PC-3 (cell line): ENCODE measurements around the gene MYH7. TPM values are rescaled to one million over a fixed set of nuclear protein-coding genes. Genes with fewer than 3 reads are reported as not detected.

ENCODE experiments used
- ATAC-seq: fragments of 200-7000 bp; cut with Tn5 transposase; 2 replicates; pipeline ENCODE4 v1.9.1; 2020; ENCODE audit warnings: mild to moderate bottlenecking, moderate library complexity
- BruUV-seq: library from RNA; stranded (reverse); fragments of 400-500 nt; replicated peaks from 2 replicates; lab custom pipeline; 2021; lab: Mats Ljungman, UMichigan
- CTCF ChIA-PET: fragments of 300-600 bp; sonication (Branson Sonifier 250); formaldehyde crosslinking; loops from one replicate; lab custom pipeline; 2022; ENCODE audit warnings: antibody characterized with exemption; lab: Charles Lee
- POLR2A ChIA-PET: fragments of 300-600 bp; sonication (Branson Sonifier 250); formaldehyde crosslinking; loops from one replicate; lab custom pipeline; 2022; ENCODE audit warnings: antibody characterized with exemption; ENCODE audit not compliant: unreplicated experiment; lab: Charles Lee
- DNase-seq: peaks from one replicate; pipeline ENCODE4 v3.0.0-alpha.2; 2015
- H2AFZ ChIP-seq: fragments of 300-600 bp; sonication (generic); 2 replicates; pipeline ENCODE4 v1.6.0; 2016; ENCODE audit warnings: antibody characterized with exemption, low read length
- H3F3A ChIP-seq: fragments of 300-600 bp; sonication (generic); one replicate; pipeline ENCODE4 v1.6.0; 2017; ENCODE audit warnings: antibody characterized with exemption, low read length, control low read depth, mild to moderate bottlenecking; ENCODE audit not compliant: unreplicated experiment
- H3K27ac ChIP-seq: fragments of 300-600 bp; sonication (generic); 2 replicates; pipeline ENCODE4 v1.5.1; 2016; ENCODE audit warnings: mild to moderate bottlenecking, low read length
- H3K27me3 ChIP-seq: fragments of 300-600 bp; sonication (generic); 2 replicates; pipeline ENCODE4 v1.6.1; 2016; ENCODE audit warnings: low read length, mixed read lengths
- H3K36me3 ChIP-seq: fragments of 300-600 bp; sonication (generic); 2 replicates; pipeline ENCODE4 v1.6.1; 2016; ENCODE audit warnings: low read depth, mixed run types, low read length, mixed read lengths
- H3K4me1 ChIP-seq: fragments of 300-600 bp; sonication (generic); 2 replicates; pipeline ENCODE4 v1.5.1; 2016; ENCODE audit warnings: low read length; ENCODE audit not compliant: insufficient read depth
- H3K4me2 ChIP-seq: fragments of 300-600 bp; sonication (generic); 2 replicates; pipeline ENCODE4 v1.6.0; 2016; ENCODE audit warnings: low read length
- H3K4me3 ChIP-seq: fragments of 300-600 bp; sonication (generic); 2 replicates; pipeline ENCODE4 v1.5.1; 2016; ENCODE audit warnings: mild to moderate bottlenecking, low read length, mixed read lengths
- H3K79me2 ChIP-seq: fragments of 300-600 bp; sonication (generic); 2 replicates; pipeline ENCODE4 v1.6.1; 2017; ENCODE audit warnings: low read length, mixed read lengths
- H3K9ac ChIP-seq: fragments of 300-600 bp; sonication (generic); 2 replicates; pipeline ENCODE4 v1.6.0; 2016; ENCODE audit warnings: mild to moderate bottlenecking, low read length
- H3K9me2 ChIP-seq: fragments of 300-600 bp; sonication (generic); replicated peaks from 2 replicates; pipeline ENCODE4 v1.6.1; 2016; ENCODE audit warnings: mixed run types, low read length, mixed read lengths
- H3K9me3 ChIP-seq: fragments of 300-600 bp; sonication (generic); 2 replicates; pipeline ENCODE4 v1.6.1; 2016; ENCODE audit warnings: low read length, mixed read lengths
- H4K20me1 ChIP-seq: fragments of 300-600 bp; sonication (generic); 2 replicates; pipeline ENCODE4 v1.6.1; 2016; ENCODE audit warnings: low read length, mixed read lengths
- CTCF ChIP-seq: fragments of 300-600 bp; sonication (generic); conservative IDR thresholded peaks from 2 replicates; pipeline ENCODE4 v1.5.1; 2017; ENCODE audit warnings: antibody characterized with exemption, low read depth, mild to moderate bottlenecking, low read length
- EZH2 ChIP-seq: fragments of 300-600 bp; sonication (generic); IDR thresholded peaks from one replicate; pipeline ENCODE4 v1.6.1; 2017; ENCODE audit warnings: antibody characterized with exemption, mild to moderate bottlenecking, low read length; ENCODE audit not compliant: unreplicated experiment
- EZH2phosphoT487 ChIP-seq: fragments of 300-600 bp; sonication (generic); IDR thresholded peaks from 2 replicates; pipeline ENCODE4 v1.6.1; 2018; ENCODE audit warnings: mild to moderate bottlenecking, antibody characterized with exemption, low read length, borderline replicate concordance
- intact Hi-C: fragments of 100-400 bp; cut with micrococcal nuclease; formaldehyde crosslinking; loops from 2 replicates; pipeline ENCODE4 v1.9.0; 2023
- total RNA-seq: library from RNA; depleted of rRNA; stranded (reverse); fragments of >200 nt; gene quantifications from 2 replicates; pipeline ENCODE4 v1.2.3, GENCODE V29; 2014

MYH7 gene
- total RNA-seq, 1 experiment from 2014 or later, result not detected

- H4K20me1 ChIP-seq, result no peaks in the 10 kb centered on the region
- H3K9me3 ChIP-seq, result no peaks in the 10 kb centered on the region
- no peak for TF ChIP-seq EZH2
- TF ChIP-seq EZH2phosphoT487, result no peak
- TF ChIP-seq CTCF, result no peak
- H3K36me3 ChIP-seq, result no peaks in the 10 kb centered on the region
- no peaks in the 10 kb centered on the region for H3K79me2 ChIP-seq
- H2AFZ ChIP-seq, result no peak overlapping the region
- ChIA-PET CTCF (no interaction called here), POLR2A (no interaction called here)
- no peak for DNase-seq
- no peaks in the 10 kb centered on the region for H3K4me1 ChIP-seq
- peaks cover 59% of the 10 kb centered on the region for H3K27me3 ChIP-seq
- intact Hi-C loops, result no loop called here
- no peak overlapping the region for H3K27ac ChIP-seq
- H3F3A ChIP-seq, result no peaks in the 10 kb centered on the region
- H3K4me2 ChIP-seq, result no peak overlapping the region
- no TSS peak for BruUV-seq
- H3K9me2 ChIP-seq, result no peaks in the 10 kb centered on the region
- no peak for ATAC-seq
- no peak overlapping the region for H3K9ac ChIP-seq
- no peak overlapping the region for H3K4me3 ChIP-seq
These were observed 8.4 kb upstream of the MYH7 start for GRCh38 chr14:23443881-23444280.

- H3K4me3 ChIP-seq, result no peak overlapping the region
- no peak for TF ChIP-seq EZH2phosphoT487
- no peak for TF ChIP-seq EZH2
- TF ChIP-seq CTCF, result no peak
- H3K9me2 ChIP-seq, result no peaks in the 10 kb centered on the region
- no peaks in the 10 kb centered on the region for H3K79me2 ChIP-seq
- ATAC-seq (no peak), DNase-seq (no peak)
- intact Hi-C loops, result no loop called here
- H3K9ac ChIP-seq, result no peak overlapping the region
- no peaks in the 10 kb centered on the region for H3K9me3 ChIP-seq
- H3K27ac ChIP-seq, result no peak overlapping the region
- ChIA-PET CTCF (no interaction called here), POLR2A (no interaction called here)
- H3K27me3 ChIP-seq, result peaks cover 60% of the 10 kb centered on the region
- no peaks in the 10 kb centered on the region for H3K36me3 ChIP-seq
- H3F3A ChIP-seq, result no peaks in the 10 kb centered on the region
- BruUV-seq, result no TSS peak
- H2AFZ ChIP-seq, result no peak overlapping the region
- no peaks in the 10 kb centered on the region for H4K20me1 ChIP-seq
- no peak overlapping the region for H3K4me2 ChIP-seq
- H3K4me1 ChIP-seq, result no peaks in the 10 kb centered on the region
These were observed 8.0 kb upstream of the MYH7 start for GRCh38 chr14:23443411-23443812.

- no peak overlapping the region for H2AFZ ChIP-seq
- no peaks in the 10 kb centered on the region for H3F3A ChIP-seq
- no peaks in the 10 kb centered on the region for H3K36me3 ChIP-seq
- TF ChIP-seq EZH2 (no peak), EZH2phosphoT487 (no peak), CTCF (no peak)
- no peak for ATAC-seq
- H3K27ac ChIP-seq, result no peak overlapping the region
- H3K79me2 ChIP-seq, result no peaks in the 10 kb centered on the region
- no peaks in the 10 kb centered on the region for H3K4me1 ChIP-seq
- ChIA-PET POLR2A (no interaction called here), CTCF (no interaction called here)
- H3K9ac ChIP-seq, result no peak overlapping the region
- H3K9me3 ChIP-seq, result no peaks in the 10 kb centered on the region
- no peak overlapping the region for H3K4me3 ChIP-seq
- H3K27me3 ChIP-seq, result peaks cover 66% of the 10 kb centered on the region
- H3K4me2 ChIP-seq, result no peak overlapping the region
- H4K20me1 ChIP-seq, result no peaks in the 10 kb centered on the region
- no peaks in the 10 kb centered on the region for H3K9me2 ChIP-seq
- no TSS peak for BruUV-seq
- no peak for DNase-seq
- intact Hi-C loops, result no loop called here
These were observed 7.4 kb upstream of the MYH7 start for GRCh38 chr14:23442721-23443356.
